Lung microvascular endothelial cell (primary cell): ENCODE data around the gene GSTA2. TPM values are rescaled to one million over a fixed set of nuclear protein-coding genes. Genes with fewer than 3 reads are reported as not detected.
"Not testable (repeated sequence)": the region's sequence is repeated elsewhere in the genome, so short reads cannot be mapped to it uniquely, and the experiment has no call there.

Source experiments
- DNase-seq, 2 donors: peaks; one replicate each; pipeline versions ENCODE4 v3.0.0 to v3.0.0-alpha.2; 2010; ENCODE audit warnings: low read depth in 2 of 2
- total RNA-seq: library from RNA; depleted of rRNA; stranded (reverse); fragments of >200 nt; gene quantifications from 2 replicates; pipeline ENCODE4 v1.2.1, GENCODE V29; 2014

Gene GSTA2
- total RNA-seq: not detected in 2 replicates

- not testable (repeated sequence) for DNase-seq
These were observed at the start of gene GSTA2 for GRCh38 chr6:52763322-52763916. TSS of gene GSTA2 (minus strand) at chr6:52763475. CDS start at chr6:52757947, 5,528 bp downstream.

DNA sequence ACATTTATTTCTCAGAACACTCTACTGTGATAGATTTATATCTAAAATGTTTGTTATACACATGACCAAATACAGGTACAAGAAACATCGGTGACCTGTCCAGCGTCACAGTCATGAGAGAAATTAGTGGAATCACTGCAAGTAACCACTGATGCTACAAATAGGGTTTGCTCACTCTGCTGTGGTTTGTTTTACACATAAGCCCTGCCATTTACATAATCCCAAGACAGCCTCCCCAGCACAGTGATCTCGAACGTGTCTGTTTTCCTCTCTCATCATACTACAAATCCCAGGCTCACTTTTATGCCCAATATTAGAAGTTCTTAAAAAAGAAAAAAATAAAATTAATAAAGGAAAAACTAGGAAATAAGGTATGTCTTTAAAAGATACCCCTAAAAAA is 46.5 kb upstream of the GSTA2 start:
- DNase-seq: not testable (repeated sequence)

DNA sequence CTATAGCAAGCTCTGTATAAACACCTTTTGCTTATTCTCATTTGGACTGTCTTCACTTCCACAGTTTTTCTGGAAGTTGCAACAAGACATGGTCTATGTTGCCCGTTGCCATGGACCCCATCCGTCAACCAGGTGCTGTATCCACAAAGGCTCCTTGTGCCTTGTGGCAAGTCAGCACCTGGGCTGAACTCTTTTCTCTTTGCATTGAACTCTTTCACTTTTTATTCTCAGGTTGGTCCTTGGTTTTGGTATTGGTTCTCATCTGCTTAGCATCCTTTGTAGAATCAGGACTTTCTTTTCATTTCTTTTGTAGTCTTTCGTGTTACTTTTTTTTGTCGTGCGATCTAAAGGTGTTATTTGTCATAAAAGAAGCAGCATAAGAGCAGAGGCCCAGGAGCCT is 45.4 kb upstream of the GSTA2 start:
- no peak for DNase-seq

DNA sequence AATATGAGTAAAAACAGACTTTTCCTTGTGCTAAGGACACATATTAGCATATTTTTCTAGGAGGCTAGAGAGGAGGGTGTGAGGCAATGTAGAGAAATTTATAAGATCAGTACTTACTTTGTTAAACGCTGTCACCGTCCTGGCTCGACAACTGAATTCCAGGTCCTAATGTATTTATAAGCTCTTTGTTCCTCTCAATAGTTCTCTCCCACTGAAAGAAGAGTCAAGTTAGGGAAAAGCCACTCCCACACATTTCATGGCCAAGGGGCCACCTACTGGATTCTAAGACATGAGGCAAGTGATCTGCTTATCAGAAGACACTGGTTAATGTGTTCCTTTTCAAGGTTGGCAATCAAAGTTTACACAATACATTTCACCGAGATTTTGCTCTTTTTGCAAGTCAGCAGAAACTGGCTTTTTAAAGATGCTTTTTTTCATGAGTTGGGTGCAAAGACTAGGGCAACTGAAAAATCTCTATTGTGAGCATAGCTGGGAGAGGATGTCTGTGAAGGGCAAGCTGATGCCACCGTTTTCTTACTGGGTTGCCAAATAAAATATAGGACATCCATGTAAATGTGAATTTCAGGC is 40.5 kb upstream of the GSTA2 start, which contains the start of gene GSTA1:
Gene GSTA1, minus strand, starts transcription at position 149 of the 588 bp plus-strand sequence. CDS start 4,549 bp downstream, outside the sequence.
- DNase-seq: not testable (repeated sequence)

- no peak for DNase-seq
These were observed 39.5 kb upstream of the GSTA2 start for GRCh38 chr6:52802806-52803205.

DNA sequence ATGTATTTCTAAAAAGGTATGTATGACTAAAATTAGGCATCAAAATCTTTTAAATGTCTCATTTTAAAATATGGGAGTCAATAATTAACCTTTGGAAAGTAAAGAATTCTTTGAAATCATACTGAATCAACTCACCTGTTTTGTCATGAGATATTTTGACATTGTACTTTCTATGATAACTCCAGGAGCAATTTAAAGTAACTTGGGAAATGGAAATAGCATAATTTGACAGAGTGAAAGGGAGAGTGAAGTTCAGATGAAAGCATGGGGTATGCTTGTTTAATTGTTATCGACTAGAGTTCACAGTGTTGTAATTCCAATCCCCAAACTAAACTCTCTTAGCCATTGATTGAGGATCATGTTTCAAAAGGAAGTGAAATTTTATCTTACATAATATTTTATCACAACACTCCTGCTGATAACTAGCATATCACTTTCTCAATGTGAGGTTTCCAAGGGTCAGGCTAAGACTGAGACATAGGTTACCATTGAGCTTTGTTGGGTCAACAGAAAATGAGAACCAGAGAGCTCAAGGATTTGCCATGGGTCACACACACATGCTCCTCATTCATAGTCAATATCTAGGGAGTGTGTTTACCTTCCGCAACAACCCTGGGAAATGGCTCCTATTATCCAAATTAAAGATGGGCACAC is 38.0 kb upstream of the GSTA2 start:
- no peak for DNase-seq

- DNase-seq: not testable (repeated sequence)
These were observed 36.0 kb upstream of the GSTA2 start for GRCh38 chr6:52799272-52799671.

DNA sequence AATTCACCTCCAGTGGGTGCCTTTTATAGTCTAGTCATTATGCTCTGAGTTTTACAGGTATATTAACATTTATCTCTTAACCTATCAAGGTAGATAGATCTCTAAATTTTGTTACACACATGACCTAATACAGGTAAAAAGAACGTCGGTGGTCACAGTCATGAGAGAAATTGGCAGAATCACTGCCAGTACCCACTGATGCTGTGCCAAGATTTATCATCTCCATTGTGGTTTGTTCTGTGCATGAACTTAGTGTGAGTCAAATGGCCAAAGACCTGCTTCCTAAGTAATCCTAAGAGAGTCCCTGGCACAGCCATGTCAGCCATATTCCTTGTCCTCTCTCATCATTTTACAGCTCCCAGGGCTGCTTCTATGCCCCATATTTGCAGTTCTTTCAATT is 31.1 kb upstream of the GSTA2 start:
- DNase-seq: not testable (repeated sequence)

- no peak for DNase-seq
These were observed 27.6 kb upstream of the GSTA2 start for GRCh38 chr6:52790861-52791260.

- DNase-seq: not testable (repeated sequence)
These were observed 26.4 kb upstream of the GSTA2 start for GRCh38 chr6:52789658-52790057.

GRCh38 chr6:52788478-52788877 is 25.2 kb upstream of the GSTA2 start:
- DNase-seq: no peak

DNA sequence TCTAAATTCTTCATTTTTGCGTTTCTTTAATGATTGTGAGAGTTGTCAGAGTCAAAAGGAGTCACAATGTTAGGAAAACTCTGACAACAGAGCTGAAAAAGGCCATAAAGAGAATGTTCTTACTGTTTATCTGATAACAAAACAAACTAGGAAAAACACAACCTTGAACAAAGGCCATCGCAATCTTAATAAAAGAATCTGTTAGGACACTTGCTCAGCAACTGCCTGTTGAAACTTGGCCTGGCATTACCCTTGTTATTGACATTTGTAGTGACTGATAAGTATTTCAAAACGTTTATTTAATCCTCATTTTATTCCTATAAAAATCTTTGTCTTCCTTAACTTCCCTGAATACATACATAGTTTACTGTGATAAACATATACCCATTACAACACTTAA is 24.6 kb upstream of the GSTA2 start:
- DNase-seq: no peak

- no peak for DNase-seq
These were observed 23.1 kb upstream of the GSTA2 start for GRCh38 chr6:52786249-52786956.

DNA sequence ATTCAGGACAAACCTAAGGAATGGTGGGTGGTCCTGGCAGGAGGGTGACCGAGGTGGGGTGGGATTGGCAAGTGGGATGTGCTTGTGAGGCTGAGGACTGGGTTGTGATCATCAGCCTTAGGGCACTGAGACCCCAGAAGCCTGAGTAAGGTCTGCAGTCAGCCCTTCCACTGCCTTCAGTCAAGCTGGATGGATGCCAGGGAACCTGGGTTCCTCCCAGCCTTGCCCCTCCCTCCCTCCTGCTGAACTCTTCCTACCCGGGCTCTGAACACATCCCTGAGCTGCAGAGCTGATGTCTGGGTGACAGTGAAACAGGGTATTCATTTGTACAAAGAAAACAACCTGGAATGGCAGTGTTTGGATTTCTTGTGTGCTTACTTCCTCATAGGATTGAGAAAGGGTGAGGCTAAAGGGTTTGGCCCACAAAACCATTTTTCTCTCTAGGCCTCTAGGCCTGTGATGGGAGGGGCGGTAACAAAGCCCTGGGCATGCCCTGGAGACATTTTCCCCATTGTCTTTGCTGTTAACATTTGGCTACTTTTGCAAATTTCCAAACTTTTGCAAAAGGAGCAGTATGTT is 19.5 kb upstream of the GSTA2 start:
- not testable (repeated sequence) for DNase-seq

GRCh38 chr6:52782209-52782608 is 18.9 kb upstream of the GSTA2 start:
- not testable (repeated sequence) for DNase-seq

- DNase-seq: no peak
These were observed 16.0 kb upstream of the GSTA2 start for GRCh38 chr6:52779237-52779636.

- DNase-seq: not testable (repeated sequence)
These were observed 13.6 kb upstream of the GSTA2 start for GRCh38 chr6:52776711-52777351.

DNA sequence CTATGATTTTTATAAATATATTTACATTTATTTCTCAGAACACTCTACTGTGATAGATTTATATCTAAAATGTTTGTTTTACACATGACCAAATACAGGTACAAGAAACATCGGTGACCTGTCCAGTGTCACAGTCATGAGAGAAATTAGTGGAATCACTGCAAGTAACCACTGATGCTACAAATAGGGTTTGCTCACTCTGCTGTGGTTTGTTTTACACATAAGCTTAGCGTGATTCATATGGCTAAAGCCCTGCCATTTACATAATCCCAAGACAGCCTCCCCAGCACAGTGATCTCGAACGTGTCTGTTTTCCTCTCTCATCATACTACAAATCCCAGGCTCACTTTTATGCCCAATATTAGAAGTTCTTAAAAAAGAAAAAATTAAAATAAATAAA is 6.1 kb upstream of the GSTA2 start:
- not testable (repeated sequence) for DNase-seq

- not testable (repeated sequence) for DNase-seq
These were observed 4.4 kb upstream of the GSTA2 start for GRCh38 chr6:52767658-52768057.

GRCh38 chr6:52761673-52762491 is 1.4 kb downstream of the GSTA2 start:
- not testable (repeated sequence) for DNase-seq
